ENCODE data around the gene PKNOX2. TPM values are rescaled to one million over a fixed set of nuclear protein-coding genes. Genes with fewer than 3 reads are reported as not detected.
"Not testable (repeated sequence)": the region's sequence is repeated elsewhere in the genome, so short reads cannot be mapped to it uniquely, and the experiment has no call there.

PKNOX2 gene
- total RNA-seq, 2 experiments from 2014 or later, result not detected

GRCh38 chr11:125221461-125221860, 56.9 kb downstream of the PKNOX2 start:
- Histone ChIP-seq H3K36me3 (ENCODE audit: insufficient read depth, low read length) (no peaks in the 10 kb centered on the region), H3K4me1 (ENCODE audit: insufficient read depth, low read length, poor library complexity, severe bottlenecking) (no peaks in the 10 kb centered on the region), H4K20me1 (ENCODE audit: insufficient read depth, low read length) (no peaks in the 10 kb centered on the region; the same call in 1 of the 2 replicates), H3K4me2 (ENCODE audit: low read length) (no peak overlapping the region), H3K79me2 (ENCODE audit: insufficient read depth, low read depth, low read length) (no peaks in the 10 kb centered on the region), H3K9me3 (ENCODE audit: low read length) (no peaks in the 10 kb centered on the region), H2AFZ (ENCODE audit: low read length) (no peak overlapping the region), H3K4me3 (ENCODE audit: low read depth, low read length, poor library complexity, severe bottlenecking) (no peak overlapping the region), H3K27ac (ENCODE audit: low read depth, low read length, poor library complexity, severe bottlenecking) (no peak overlapping the region), H3K9me2 (ENCODE audit: insufficient read depth, low read length) (no peaks in the 10 kb centered on the region)
- POLR2A ChIA-PET, result no interaction called here
- no peak for TF ChIP-seq CTCF (conservative IDR thresholded peaks at IDR 0.05; ENCODE audit: low read length)
- TF ChIP-seq EZH2phosphoT487 (IDR thresholded peaks at IDR 0.05; ENCODE audit: borderline replicate concordance, low read depth, low read length), result no peak
- BruUV-seq (replicated peaks), result no TSS peak
- DNase-seq (ENCODE audit: low spot score), result no peak
- intact Hi-C loops (cut with micrococcal nuclease; ENCODE audit: unreplicated experiment), result no loop called here
- CTCF ChIA-PET (ENCODE audit: unreplicated experiment), result no interaction called here

DNA sequence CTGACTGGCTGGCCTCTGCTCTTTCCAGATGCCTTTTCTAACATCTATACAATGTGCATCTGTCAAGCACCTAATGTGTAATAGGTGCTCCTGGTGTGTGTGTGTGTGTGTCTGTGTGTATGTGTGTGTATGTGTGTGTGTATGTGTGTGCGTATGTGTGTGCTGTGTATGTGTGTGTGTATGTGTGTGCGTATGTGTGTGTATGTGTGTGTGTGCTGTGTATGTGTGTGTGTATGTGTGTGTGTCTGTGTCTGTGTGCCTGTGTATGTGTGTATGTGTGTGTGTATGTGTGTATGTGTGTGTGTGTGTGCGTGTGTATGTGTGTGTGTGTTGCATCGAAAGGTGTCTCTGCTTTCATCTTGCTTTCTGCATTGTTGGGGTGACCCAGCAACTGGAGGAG, 57.9 kb downstream of the PKNOX2 start:
- BruUV-seq (replicated peaks), result no TSS peak
- ChIA-PET CTCF (ENCODE audit: unreplicated experiment) (no interaction called here), POLR2A (no interaction called here)
- Histone ChIP-seq H2AFZ (ENCODE audit: low read length) (no peak overlapping the region), H3K9me3 (ENCODE audit: low read length) (no peaks in the 10 kb centered on the region), H3K27ac (ENCODE audit: low read depth, low read length, poor library complexity, severe bottlenecking) (no peak overlapping the region), H3K79me2 (ENCODE audit: insufficient read depth, low read depth, low read length) (no peaks in the 10 kb centered on the region), H3K9me2 (ENCODE audit: insufficient read depth, low read length) (no peaks in the 10 kb centered on the region), H3K36me3 (ENCODE audit: insufficient read depth, low read length) (no peaks in the 10 kb centered on the region), H3K4me3 (ENCODE audit: low read depth, low read length, poor library complexity, severe bottlenecking) (no peak overlapping the region), H3K4me1 (ENCODE audit: insufficient read depth, low read length, poor library complexity, severe bottlenecking) (no peaks in the 10 kb centered on the region), H4K20me1 (ENCODE audit: insufficient read depth, low read length) (no peaks in the 10 kb centered on the region; the same call in 1 of the 2 replicates), H3K4me2 (ENCODE audit: low read length) (no peak overlapping the region)
- DNase-seq (ENCODE audit: low spot score), result no peak
- intact Hi-C loops (cut with micrococcal nuclease; ENCODE audit: unreplicated experiment), result no loop called here
- no peak for TF ChIP-seq EZH2phosphoT487 (IDR thresholded peaks at IDR 0.05; ENCODE audit: borderline replicate concordance, low read depth, low read length)
- TF ChIP-seq CTCF (conservative IDR thresholded peaks at IDR 0.05; ENCODE audit: low read length), result no peak

DNA sequence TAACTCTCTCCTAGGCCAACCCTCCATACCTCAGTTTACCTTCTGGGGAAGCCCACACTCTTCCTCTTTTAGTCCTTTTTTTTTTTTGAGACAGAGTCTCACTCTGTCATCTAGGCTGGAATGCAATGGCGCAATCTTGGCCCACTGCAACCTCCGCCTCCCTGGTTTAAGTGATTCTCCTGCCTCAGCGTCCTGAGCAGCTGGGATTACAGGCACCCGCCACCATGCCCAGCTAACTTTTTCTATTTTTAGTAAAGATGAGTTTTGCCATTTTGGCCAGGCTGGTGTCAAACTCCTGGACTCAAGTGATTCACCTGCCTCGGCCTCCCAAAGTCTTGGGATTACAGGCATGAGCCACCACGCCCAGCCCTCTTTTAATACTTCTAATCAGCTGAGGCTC, 58.6 kb downstream of the PKNOX2 start:
- H3K9me3 ChIP-seq (ENCODE audit: low read length); H3K4me2 ChIP-seq (ENCODE audit: low read length); H3K9me2 ChIP-seq (ENCODE audit: insufficient read depth, low read length); H3K4me3 ChIP-seq (ENCODE audit: low read depth, low read length, poor library complexity, severe bottlenecking); H3K79me2 ChIP-seq (ENCODE audit: insufficient read depth, low read depth, low read length); H2AFZ ChIP-seq (ENCODE audit: low read length); intact Hi-C loops (cut with micrococcal nuclease; ENCODE audit: unreplicated experiment); H3K27ac ChIP-seq (ENCODE audit: low read depth, low read length, poor library complexity, severe bottlenecking); H3K4me1 ChIP-seq (ENCODE audit: insufficient read depth, low read length, poor library complexity, severe bottlenecking); CTCF ChIA-PET (ENCODE audit: unreplicated experiment); H3K36me3 ChIP-seq (ENCODE audit: insufficient read depth, low read length); DNase-seq (ENCODE audit: low spot score); H4K20me1 ChIP-seq (ENCODE audit: insufficient read depth, low read length); POLR2A ChIA-PET; BruUV-seq (replicated peaks): not testable (repeated sequence)

Data from OCI-LY7 (cell line).